MM.1S (cell line): Measurements from ENCODE around the gene DHRSX.

ENCODE experiments used
- CTCF ChIP-seq: fragments of 300-600 bp; sonication (generic); IDR thresholded peaks from 2 replicates; pipeline ENCODE4 v1.5.1; 2016; ENCODE audit warnings: antibody characterized with exemption, low read length, mixed read lengths
- EZH2 ChIP-seq: fragments of 300-600 bp; sonication (generic); optimal IDR thresholded peaks from 2 replicates; pipeline ENCODE3; 2017; ENCODE audit warnings: low read depth, mild to moderate bottlenecking, antibody characterized with exemption, low read length, mixed read lengths
- EZH2phosphoT487 ChIP-seq: fragments of 300-600 bp; sonication (generic); IDR thresholded peaks from 2 replicates; pipeline ENCODE4 v1.6.1; 2018; ENCODE audit warnings: antibody characterized with exemption, low read length

DNA sequence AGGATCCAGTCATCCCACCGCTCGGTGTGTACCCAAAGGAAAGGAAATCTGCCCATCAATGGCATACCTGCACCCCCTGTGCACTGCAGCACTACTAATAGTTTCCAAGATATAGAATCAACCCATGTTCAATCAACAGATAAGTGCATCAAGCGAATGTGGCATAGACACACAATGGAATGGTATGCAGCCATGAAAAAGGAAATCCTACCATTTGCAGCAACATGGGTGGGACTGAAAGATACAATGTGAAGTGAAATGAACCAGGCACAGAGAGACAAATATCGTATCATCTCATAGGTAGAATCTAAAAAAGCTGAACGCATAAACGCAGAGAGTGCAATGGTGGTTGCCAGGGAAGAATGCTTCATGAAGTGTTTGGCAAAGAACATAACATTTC is 42.5 kb downstream of the DHRSX start:
- no peak for TF ChIP-seq CTCF
- no peak for TF ChIP-seq EZH2
- TF ChIP-seq EZH2phosphoT487, result no peak
